Mesothelial cell of epicardium (in vitro differentiated cells): ENCODE results near the gene ENPP6. TPM values are rescaled to one million over a fixed set of nuclear protein-coding genes. Genes with fewer than 3 reads are reported as not detected.

Experiments used
- DNase-seq, 2 experiments: peaks; one replicate each; pipeline ENCODE4 v3.0.0; 2021; ENCODE audit warnings: low spot score in 2 of 2; ENCODE audit not compliant: unreplicated experiment in 2 of 2
- H3K27ac Mint-ChIP-seq: 2 replicates; pipeline ENCODE4 v1.8.0; 2021; ENCODE audit warnings: mixed read lengths
- H3K27me3 Mint-ChIP-seq: 2 replicates; pipeline ENCODE4 v1.8.0; 2021; ENCODE audit warnings: low read depth, mixed read lengths
- H3K36me3 Mint-ChIP-seq: 2 replicates; pipeline ENCODE4 v1.8.0; 2021; ENCODE audit warnings: mixed read lengths
- H3K4me1 Mint-ChIP-seq: 2 replicates; pipeline ENCODE4 v1.8.0; 2021; ENCODE audit warnings: mixed read lengths
- H3K4me3 Mint-ChIP-seq: 2 replicates; pipeline ENCODE4 v1.8.0; 2021; ENCODE audit warnings: mild to moderate bottlenecking, moderate library complexity, mixed read lengths
- H3K9me3 Mint-ChIP-seq: 2 replicates; pipeline ENCODE4 v1.8.0; 2021; ENCODE audit warnings: mixed read lengths
- total RNA-seq: library from RNA; stranded (reverse); gene quantifications from 3 replicates; pipeline ENCODE4 v1.2.1, GENCODE V29; 2021
- TF ChIP-seq, protein P1 (sequence below): fragments of 200-600 bp; sonication (generic); IDR thresholded peaks from one replicate; pipeline ENCODE4 v1.5.0; 2021; ENCODE audit warnings: antibody characterized with exemption; ENCODE audit not compliant: unreplicated experiment

Gene ENPP6
- total RNA-seq, 1 donor from 2014 or later, result 0.11 TPM

DNA sequence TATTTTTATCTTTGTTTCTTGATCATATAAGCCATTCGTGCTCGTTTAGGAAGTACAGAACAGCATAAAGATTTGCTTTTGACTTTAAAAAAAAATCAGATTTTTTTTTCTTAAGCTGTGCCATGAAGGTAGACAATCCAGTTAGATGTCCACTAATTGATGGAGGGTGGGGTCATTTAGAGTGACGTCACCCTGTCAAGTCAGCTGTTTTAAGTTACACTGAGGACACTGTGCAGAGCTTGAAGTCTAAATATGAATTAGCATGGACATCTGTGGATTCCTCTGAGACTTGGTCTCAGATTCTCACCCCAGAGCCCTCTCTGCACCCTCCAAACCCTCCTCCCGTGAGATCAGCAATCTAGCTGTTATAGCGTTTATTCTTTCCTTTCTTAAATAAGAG is 63.9 kb downstream of the ENPP6 start:
- no peak for DNase-seq
- H3K4me3 Mint-ChIP-seq, result no peak overlapping the region
- H3K36me3 Mint-ChIP-seq, result no peaks in the 10 kb centered on the region
- H3K27me3 Mint-ChIP-seq, result no peaks in the 10 kb centered on the region
- peaks cover 4% of the 10 kb centered on the region for H3K9me3 Mint-ChIP-seq
- H3K4me1 Mint-ChIP-seq, result peaks cover 16% of the 10 kb centered on the region
- H3K27ac Mint-ChIP-seq, result no peak overlapping the region
- TF ChIP-seq, protein P1, sequence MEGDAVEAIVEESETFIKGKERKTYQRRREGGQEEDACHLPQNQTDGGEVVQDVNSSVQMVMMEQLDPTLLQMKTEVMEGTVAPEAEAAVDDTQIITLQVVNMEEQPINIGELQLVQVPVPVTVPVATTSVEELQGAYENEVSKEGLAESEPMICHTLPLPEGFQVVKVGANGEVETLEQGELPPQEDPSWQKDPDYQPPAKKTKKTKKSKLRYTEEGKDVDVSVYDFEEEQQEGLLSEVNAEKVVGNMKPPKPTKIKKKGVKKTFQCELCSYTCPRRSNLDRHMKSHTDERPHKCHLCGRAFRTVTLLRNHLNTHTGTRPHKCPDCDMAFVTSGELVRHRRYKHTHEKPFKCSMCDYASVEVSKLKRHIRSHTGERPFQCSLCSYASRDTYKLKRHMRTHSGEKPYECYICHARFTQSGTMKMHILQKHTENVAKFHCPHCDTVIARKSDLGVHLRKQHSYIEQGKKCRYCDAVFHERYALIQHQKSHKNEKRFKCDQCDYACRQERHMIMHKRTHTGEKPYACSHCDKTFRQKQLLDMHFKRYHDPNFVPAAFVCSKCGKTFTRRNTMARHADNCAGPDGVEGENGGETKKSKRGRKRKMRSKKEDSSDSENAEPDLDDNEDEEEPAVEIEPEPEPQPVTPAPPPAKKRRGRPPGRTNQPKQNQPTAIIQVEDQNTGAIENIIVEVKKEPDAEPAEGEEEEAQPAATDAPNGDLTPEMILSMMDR, result no peak

- no peak overlapping the region for H3K4me3 Mint-ChIP-seq
- H3K9me3 Mint-ChIP-seq, result peaks cover 1% of the 10 kb centered on the region
- no peaks in the 10 kb centered on the region for H3K27me3 Mint-ChIP-seq
- H3K27ac Mint-ChIP-seq, result no peak overlapping the region
- no peaks in the 10 kb centered on the region for H3K36me3 Mint-ChIP-seq
- DNase-seq, result no peak
- H3K4me1 Mint-ChIP-seq, result peaks cover 27% of the 10 kb centered on the region
- TF ChIP-seq, protein P1, result no peak
Observed at GRCh38 chr4:184151988-184152485, 65.6 kb downstream of the ENPP6 start.

DNA sequence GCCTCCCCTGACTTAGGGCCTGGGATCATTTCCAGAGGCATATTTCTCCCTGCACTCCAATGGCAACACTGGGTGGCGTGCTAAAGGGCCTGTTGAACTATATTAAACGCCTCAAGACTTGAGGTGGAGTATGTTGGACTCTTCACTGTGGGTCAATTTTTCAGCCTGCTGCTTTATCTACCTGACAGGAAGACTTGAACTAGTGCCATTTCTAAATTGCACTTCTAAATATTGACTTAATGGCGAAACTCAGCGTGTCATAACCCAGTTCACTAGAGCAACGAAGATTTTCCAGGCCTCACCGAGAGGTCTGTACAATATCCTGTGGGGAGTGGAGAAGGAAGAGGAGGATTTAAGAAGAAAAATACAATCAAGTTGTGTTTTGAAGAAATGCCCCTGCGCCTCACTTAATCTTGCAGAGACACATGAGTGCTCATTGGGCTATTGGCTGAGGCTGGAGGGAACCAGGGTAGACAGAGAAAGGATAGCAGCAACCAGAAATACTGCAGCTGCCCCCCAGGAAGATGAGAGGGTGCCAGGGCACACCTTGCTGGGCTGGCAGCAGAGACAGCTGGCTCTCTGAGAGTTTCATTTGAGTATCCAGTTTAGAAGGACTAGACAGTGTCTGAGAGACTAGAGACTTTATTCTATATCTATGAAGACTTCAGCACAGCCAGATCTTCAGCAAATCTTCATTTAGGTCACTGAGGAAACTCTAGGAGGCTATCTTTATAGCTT is 67.4 kb downstream of the ENPP6 start:
- H3K4me1 Mint-ChIP-seq, result peaks cover 27% of the 10 kb centered on the region
- DNase-seq, result no peak
- TF ChIP-seq, protein P1, result no peak
- peak overlapping the region; percentile 48 for H3K27ac Mint-ChIP-seq
- no peaks in the 10 kb centered on the region for H3K36me3 Mint-ChIP-seq
- H3K4me3 Mint-ChIP-seq, result no peak overlapping the region
- no peaks in the 10 kb centered on the region for H3K27me3 Mint-ChIP-seq
- no peaks in the 10 kb centered on the region for H3K9me3 Mint-ChIP-seq

GRCh38 chr4:184148738-184149637 is 68.7 kb downstream of the ENPP6 start:
- H3K27ac Mint-ChIP-seq, result no peak overlapping the region
- TF ChIP-seq, protein P1, result no peak
- H3K9me3 Mint-ChIP-seq, result no peaks in the 10 kb centered on the region
- no peak for DNase-seq
- H3K4me1 Mint-ChIP-seq, result peaks cover 27% of the 10 kb centered on the region
- no peaks in the 10 kb centered on the region for H3K36me3 Mint-ChIP-seq
- no peak overlapping the region for H3K4me3 Mint-ChIP-seq
- H3K27me3 Mint-ChIP-seq, result no peaks in the 10 kb centered on the region

- no peak for DNase-seq
- Mint-ChIP-seq H3K27ac (peak overlapping the region; percentile 40), H3K4me3 (no peak overlapping the region), H3K4me1 (peaks cover 27% of the 10 kb centered on the region), H3K27me3 (no peaks in the 10 kb centered on the region), H3K9me3 (no peaks in the 10 kb centered on the region), H3K36me3 (no peaks in the 10 kb centered on the region)
- TF ChIP-seq, protein P1, result no peak
Observed at GRCh38 chr4:184147858-184148737, 69.6 kb downstream of the ENPP6 start.
